Measurements from ENCODE around the gene ZBTB14.

The ZBTB14 gene

DNA sequence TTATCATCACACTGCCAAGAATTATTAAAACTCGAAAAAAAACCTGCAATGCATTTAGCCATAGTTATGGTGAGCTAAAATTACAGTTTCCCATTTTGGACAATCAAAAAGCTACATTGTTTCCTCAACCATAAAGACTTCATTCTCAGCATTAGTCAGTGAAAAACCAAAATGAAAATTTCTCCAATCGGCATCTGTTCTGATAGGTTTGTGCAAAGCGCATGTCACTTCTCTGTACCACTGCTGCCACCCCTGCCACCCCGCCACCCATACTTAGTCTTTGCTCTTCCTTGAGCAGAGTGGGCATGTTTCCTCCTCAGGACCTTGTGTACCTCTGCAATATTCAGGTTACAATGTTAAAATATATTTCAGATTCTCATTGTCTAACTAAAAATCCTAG lies 7.1 kb upstream of the ZBTB14 start:
- H3K4me2 ChIP-seq (ENCODE audit: low read depth, low read length) = no peak overlapping the region
- peaks cover 3% of the 10 kb centered on the region; the same call in 1 of the 2 replicates for H3F3A ChIP-seq (ENCODE audit: insufficient read depth, low read length)
- no peak for DNase-seq
- no peaks in the 10 kb centered on the region for H4K20me1 ChIP-seq (ENCODE audit: insufficient read depth, low read length)
- no peak overlapping the region for H3K9ac ChIP-seq (ENCODE audit: low read length)
- no peak overlapping the region for H3K27ac ChIP-seq (ENCODE audit: low read length)
- no peaks in the 10 kb centered on the region for H3K36me3 ChIP-seq (replicated peaks; ENCODE audit: insufficient read depth, low read length)
- no peak overlapping the region for H2AFZ ChIP-seq (ENCODE audit: low read length)
- H3K4me3 ChIP-seq (ENCODE audit: low read length) = no peak overlapping the region
- no peaks in the 10 kb centered on the region for H3K27me3 ChIP-seq (replicated peaks; ENCODE audit: insufficient read depth, low read length)
- H3K4me1 ChIP-seq (ENCODE audit: low read length) = no peaks in the 10 kb centered on the region
- TF ChIP-seq, protein P1, sequence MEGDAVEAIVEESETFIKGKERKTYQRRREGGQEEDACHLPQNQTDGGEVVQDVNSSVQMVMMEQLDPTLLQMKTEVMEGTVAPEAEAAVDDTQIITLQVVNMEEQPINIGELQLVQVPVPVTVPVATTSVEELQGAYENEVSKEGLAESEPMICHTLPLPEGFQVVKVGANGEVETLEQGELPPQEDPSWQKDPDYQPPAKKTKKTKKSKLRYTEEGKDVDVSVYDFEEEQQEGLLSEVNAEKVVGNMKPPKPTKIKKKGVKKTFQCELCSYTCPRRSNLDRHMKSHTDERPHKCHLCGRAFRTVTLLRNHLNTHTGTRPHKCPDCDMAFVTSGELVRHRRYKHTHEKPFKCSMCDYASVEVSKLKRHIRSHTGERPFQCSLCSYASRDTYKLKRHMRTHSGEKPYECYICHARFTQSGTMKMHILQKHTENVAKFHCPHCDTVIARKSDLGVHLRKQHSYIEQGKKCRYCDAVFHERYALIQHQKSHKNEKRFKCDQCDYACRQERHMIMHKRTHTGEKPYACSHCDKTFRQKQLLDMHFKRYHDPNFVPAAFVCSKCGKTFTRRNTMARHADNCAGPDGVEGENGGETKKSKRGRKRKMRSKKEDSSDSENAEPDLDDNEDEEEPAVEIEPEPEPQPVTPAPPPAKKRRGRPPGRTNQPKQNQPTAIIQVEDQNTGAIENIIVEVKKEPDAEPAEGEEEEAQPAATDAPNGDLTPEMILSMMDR (IDR thresholded peaks at IDR 0.05; ENCODE audit: low read length) = no peak
- TF ChIP-seq EZH2phosphoT487 (IDR thresholded peaks at IDR 0.05; ENCODE audit: low read length) = no peak
- TF ChIP-seq EZH2 (optimal IDR thresholded peaks at IDR 0.05; ENCODE audit: low read depth, low read length) = no peak
- H3K9me2 ChIP-seq (replicated peaks; ENCODE audit: insufficient read depth, low read length) = no peaks in the 10 kb centered on the region
- H3K79me2 ChIP-seq (ENCODE audit: low read length) = no peaks in the 10 kb centered on the region
- no peaks in the 10 kb centered on the region for H3K9me3 ChIP-seq (replicated peaks; ENCODE audit: insufficient read depth, low read length)

DNA sequence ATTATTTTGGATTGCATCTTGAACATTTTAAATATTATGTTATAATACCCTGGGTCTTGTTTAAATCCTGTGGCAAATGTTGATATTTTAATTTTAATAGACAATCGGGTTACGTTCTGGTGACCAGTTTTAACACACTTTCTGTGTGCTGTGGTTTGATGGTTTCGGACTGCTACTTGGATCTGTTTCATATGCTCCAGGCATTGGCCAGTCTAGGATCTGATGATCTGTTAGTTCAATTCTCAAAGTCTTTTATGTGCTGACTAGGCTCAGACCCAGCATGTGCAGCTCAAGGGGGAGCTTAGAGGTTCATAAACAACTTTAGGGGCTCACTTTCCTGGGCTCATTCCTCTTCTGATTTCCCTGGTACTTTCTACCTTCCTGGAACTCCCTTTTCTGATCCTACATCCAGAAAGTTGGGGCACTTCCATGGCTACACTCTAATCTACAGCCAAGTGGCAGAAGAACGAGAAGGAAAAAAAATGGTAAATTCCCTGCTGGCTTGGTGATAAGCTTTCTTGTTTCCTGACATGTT lies 5.0 kb upstream of the ZBTB14 start:
- Histone ChIP-seq H3K36me3 (replicated peaks; ENCODE audit: insufficient read depth, low read length) (no peaks in the 10 kb centered on the region), H3K79me2 (ENCODE audit: low read length) (no peaks in the 10 kb centered on the region), H3K4me2 (ENCODE audit: low read depth, low read length) (no peak overlapping the region), H4K20me1 (ENCODE audit: insufficient read depth, low read length) (no peaks in the 10 kb centered on the region), H3K4me3 (ENCODE audit: low read length) (no peak overlapping the region), H3K9ac (ENCODE audit: low read length) (no peak overlapping the region), H3K27ac (ENCODE audit: low read length) (no peak overlapping the region), H3K27me3 (replicated peaks; ENCODE audit: insufficient read depth, low read length) (no peaks in the 10 kb centered on the region), H3K9me3 (replicated peaks; ENCODE audit: insufficient read depth, low read length) (no peaks in the 10 kb centered on the region), H3F3A (ENCODE audit: insufficient read depth, low read length) (peaks cover 10% of the 10 kb centered on the region), H3K4me1 (ENCODE audit: low read length) (0 out of 2 replicates have a peak, but pooled peaks cover 5% of the 10 kb centered on the region), H2AFZ (ENCODE audit: low read length) (no peak overlapping the region), H3K9me2 (replicated peaks; ENCODE audit: insufficient read depth, low read length) (no peaks in the 10 kb centered on the region)
- TF ChIP-seq EZH2phosphoT487 (IDR thresholded peaks at IDR 0.05; ENCODE audit: low read length) (no peak), EZH2 (optimal IDR thresholded peaks at IDR 0.05; ENCODE audit: low read depth, low read length) (no peak)
- TF ChIP-seq, protein P1 (IDR thresholded peaks at IDR 0.05; ENCODE audit: low read length) = no peak
- no peak for DNase-seq

DNA sequence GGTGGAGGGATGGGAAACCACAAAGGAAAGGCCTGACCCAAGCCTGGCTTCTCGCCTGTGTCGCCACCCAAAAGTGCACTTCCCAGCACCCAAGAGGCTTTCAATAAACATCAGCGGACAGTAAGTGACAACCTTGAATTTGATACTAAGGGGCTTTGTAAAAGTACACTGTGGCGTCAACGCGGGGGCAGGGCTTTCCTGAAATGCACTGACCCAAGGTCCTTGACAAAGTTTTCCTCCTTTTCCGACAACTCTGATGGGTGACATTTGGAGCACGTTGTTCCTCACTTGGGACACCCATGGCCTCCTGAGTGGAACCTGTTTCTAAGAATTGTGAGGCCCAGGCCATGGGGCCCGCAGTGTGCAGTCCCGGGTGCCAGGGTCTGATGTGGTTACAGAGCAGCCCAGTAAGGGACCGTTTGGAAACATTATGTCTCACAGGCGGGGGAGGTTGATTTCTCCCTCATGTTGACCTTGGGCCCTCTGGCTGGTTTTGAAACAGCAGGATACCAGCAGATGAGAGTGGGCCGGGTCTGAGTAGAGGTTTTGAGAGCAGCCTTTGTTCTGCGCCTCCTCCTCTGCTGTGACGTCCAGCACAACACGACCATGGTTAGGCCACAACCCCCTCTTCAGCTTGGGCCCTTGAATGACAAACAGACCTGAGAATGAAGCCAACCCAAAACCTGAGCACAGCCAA lies 2.8 kb upstream of the ZBTB14 start:
- H3K4me1 ChIP-seq (ENCODE audit: low read length) = peaks cover 5% of the 10 kb centered on the region; the same call in 1 of the 2 replicates
- no peak overlapping the region for H3K4me2 ChIP-seq (ENCODE audit: low read depth, low read length)
- peaks cover 15% of the 10 kb centered on the region for H3F3A ChIP-seq (ENCODE audit: insufficient read depth, low read length)
- H3K9me2 ChIP-seq (replicated peaks; ENCODE audit: insufficient read depth, low read length) = no peaks in the 10 kb centered on the region
- H3K79me2 ChIP-seq (ENCODE audit: low read length) = peaks cover 15% of the 10 kb centered on the region
- no peak overlapping the region for H3K27ac ChIP-seq (ENCODE audit: low read length)
- H3K27me3 ChIP-seq (replicated peaks; ENCODE audit: insufficient read depth, low read length) = no peaks in the 10 kb centered on the region
- H3K4me3 ChIP-seq (ENCODE audit: low read length) = no peak overlapping the region
- no peak overlapping the region for H3K9ac ChIP-seq (ENCODE audit: low read length)
- TF ChIP-seq EZH2phosphoT487 (IDR thresholded peaks at IDR 0.05; ENCODE audit: low read length) (no peak), EZH2 (optimal IDR thresholded peaks at IDR 0.05; ENCODE audit: low read depth, low read length) (no peak)
- TF ChIP-seq, protein P1 (IDR thresholded peaks at IDR 0.05; ENCODE audit: low read length) = no peak
- no peaks in the 10 kb centered on the region for H3K36me3 ChIP-seq (replicated peaks; ENCODE audit: insufficient read depth, low read length)
- no peaks in the 10 kb centered on the region for H3K9me3 ChIP-seq (replicated peaks; ENCODE audit: insufficient read depth, low read length)
- no peaks in the 10 kb centered on the region for H4K20me1 ChIP-seq (ENCODE audit: insufficient read depth, low read length)
- DNase-seq = no peak
- H2AFZ ChIP-seq (ENCODE audit: low read length) = no peak overlapping the region

Data from MM.1S (cell line).